ENCODE data around the gene RASA3. TPM values are rescaled to one million over a fixed set of nuclear protein-coding genes. Genes with fewer than 3 reads are reported as not detected.

RASA3 gene
- total and polyA plus RNA-seq, 2 of the 8 experiments (the other 6 are each of a cell fraction or from before 2014, with no cell fraction given) = 7.5 to 21.9 TPM

DNA sequence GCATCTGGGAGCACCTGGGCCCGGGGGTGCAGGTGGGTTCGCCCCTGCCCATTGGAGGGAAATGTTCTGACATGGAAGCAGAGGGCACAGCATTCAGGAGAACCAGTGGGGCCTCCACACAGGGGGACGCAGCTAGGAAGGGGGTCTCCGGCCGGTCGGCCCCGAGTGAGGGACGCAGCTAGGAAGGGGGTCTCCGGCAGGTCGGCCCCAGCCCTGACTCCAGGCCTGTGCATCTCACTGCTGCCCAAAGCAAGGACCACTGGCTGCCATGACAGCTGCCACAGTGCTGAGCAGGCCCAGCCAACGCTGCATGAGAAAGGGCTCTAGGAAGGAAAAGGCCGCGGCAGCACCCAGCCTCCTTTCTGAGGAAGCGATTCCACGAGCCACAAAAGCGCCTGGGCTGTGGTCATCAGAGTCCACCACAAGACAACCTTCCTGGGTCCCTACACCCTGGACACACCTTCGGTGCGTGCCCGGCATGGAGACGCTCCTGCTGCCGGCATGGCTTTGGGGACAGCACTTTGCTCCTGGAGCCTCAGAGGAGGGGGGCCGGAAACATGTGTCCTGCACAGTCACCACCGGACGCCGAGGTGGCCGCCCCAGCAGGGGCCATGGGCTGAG is 9.7 kb downstream of the RASA3 start:
- peaks cover 0 to 8% of the 10 kb centered on the region in 2 experiments for H4K20me1 ChIP-seq (replicated peaks in 1 of 2; ENCODE audit: control insufficient read depth in 1 of 2, insufficient read depth in 2 of 2, low read length in 2 of 2)
- no peak overlapping the region for H3K23ac ChIP-seq (ENCODE audit: insufficient read length)
- H2AFZ ChIP-seq (ENCODE audit: low read length) = no peak overlapping the region
- no peaks in the 10 kb centered on the region for H3K27me3 ChIP-seq (replicated peaks in 1 of 4; ENCODE audit: control insufficient read depth in 3 of 4, extremely low read depth in 1 of 4, insufficient read depth in 3 of 4, low read length in 3 of 4)
- 0 out of 2 replicates have a peak overlapping the region, but pooled peaks have one; percentile 27 for H2BK12ac ChIP-seq (ENCODE audit: low read depth, low read length)
- H3K9ac ChIP-seq (replicated peaks in 1 of 4; ENCODE audit: extremely low read depth in 1 of 4, low read depth in 3 of 4, low read length in 3 of 4) = no peak overlapping the region
- H3K4ac ChIP-seq (replicated peaks; ENCODE audit: insufficient read length, low read depth, low read length) = no peak overlapping the region
- H2BK20ac ChIP-seq (ENCODE audit: low read length) = no peak overlapping the region
- H3K4me1 ChIP-seq (replicated peaks in 1 of 4; ENCODE audit: control insufficient read depth in 3 of 4, insufficient read depth in 4 of 4, low read length in 3 of 4) = peaks cover 7 to 17% (median 11%) of the 10 kb centered on the region in 4 experiments
- no peak overlapping the region; the same call in none of the 2 replicates for H3K18ac ChIP-seq (ENCODE audit: extremely low read depth, low read length)
- ChIA-PET POLR2A (ENCODE audit: partially characterized antibody) (interaction anchor here (1.5 kb wide), 1 partner anchor 11 kb away, joined by 5 read pairs; no protein-coding TSS in a partner anchor), CTCF (ENCODE audit: partially characterized antibody) (interaction anchor here (0.6 to 1.8 kb wide), 3 partner anchors 10 to 24 kb away, joined by 3 to 5 read pairs (median 3); no protein-coding TSS in a partner anchor)
- H2BK15ac ChIP-seq (ENCODE audit: low read length) = no peak overlapping the region
- no peaks in the 10 kb centered on the region for H3K9me3 ChIP-seq (ENCODE audit: insufficient read depth in 2 of 2, low read depth in 1 of 2, low read length in 1 of 2)
- DNase-seq (ENCODE audit: low read depth in 1 of 2, low spot score in 2 of 2) = no peak
- H4K5ac ChIP-seq (ENCODE audit: insufficient read length, low read depth, low read length) = no peak overlapping the region
- H3K23me2 ChIP-seq (ENCODE audit: low read depth, low read length) = 0 out of 2 replicates have a peak, but pooled peaks cover 2% of the 10 kb centered on the region
- no peak overlapping the region for H2BK120ac ChIP-seq (replicated peaks; ENCODE audit: low read depth, low read length)
- no peak overlapping the region for H3K4me3 ChIP-seq (ENCODE audit: extremely low read depth in 1 of 4, insufficient read depth in 2 of 4, low read depth in 3 of 4, low read length in 4 of 4)
- no peak overlapping the region for H3K4me2 ChIP-seq (ENCODE audit: insufficient read depth in 1 of 2, low read depth in 2 of 2, low read length in 2 of 2)
- no peak overlapping the region for H3K14ac ChIP-seq (ENCODE audit: insufficient read length)
- 89% methylated on average over 21 of the region's 26 CpGs; no CpG with 5 or more reads in 1 of the 2 experiments for WGBS, 2 experiments (ENCODE audit: extremely low coverage in 1 of 2, insufficient coverage in 1 of 2, insufficient read length in 1 of 2, insufficient replicate concordance in 2 of 2, low coverage in 1 of 2, low lambda C conversion rate in 2 of 2, missing lambda C conversion rate in 1 of 2)
- no peak overlapping the region for H2AK5ac ChIP-seq (ENCODE audit: low read depth, low read length)
- H3K36me3 ChIP-seq (ENCODE audit: control insufficient read depth in 2 of 4, insufficient read depth in 4 of 4, low read length in 3 of 4) = no peaks in the 10 kb centered on the region
- FAIRE-seq = no peak
- H4K8ac ChIP-seq (ENCODE audit: extremely low read depth, insufficient read depth, low read length) = no peak overlapping the region
- peaks cover 0 to 36% of the 10 kb centered on the region in 2 experiments; a peak in 3 of 4 replicates for H3K79me2 ChIP-seq (ENCODE audit: control insufficient read depth in 1 of 2, insufficient read depth in 2 of 2, low read length in 2 of 2)
- H4K91ac ChIP-seq (replicated peaks; ENCODE audit: insufficient read length, low read length) = peak overlapping the region; percentile 42
- H3K27ac ChIP-seq (ENCODE audit: low read depth, low read length) = no peak overlapping the region
- H3K79me1 ChIP-seq (ENCODE audit: low read depth, low read length) = peaks cover 13% of the 10 kb centered on the region
- 0 out of 2 replicates have a peak overlapping the region, but pooled peaks have one; percentile 24 for H2BK5ac ChIP-seq (ENCODE audit: low read depth, low read length)
- no peak for TF ChIP-seq BCL11A (IDR thresholded peaks at IDR 0.05; ENCODE audit: low read depth in 2 of 2, low read length in 2 of 2)
- TF ChIP-seq, protein P1, sequence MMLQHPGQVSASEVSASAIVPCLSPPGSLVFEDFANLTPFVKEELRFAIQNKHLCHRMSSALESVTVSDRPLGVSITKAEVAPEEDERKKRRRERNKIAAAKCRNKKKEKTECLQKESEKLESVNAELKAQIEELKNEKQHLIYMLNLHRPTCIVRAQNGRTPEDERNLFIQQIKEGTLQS (IDR thresholded peaks at IDR 0.05; ENCODE audit: insufficient read depth, low read depth, low read length) = no peak
- TF ChIP-seq TCF12 (IDR thresholded peaks at IDR 0.05; ENCODE audit: low read depth, low read length) = no peak
- TF ChIP-seq TEAD4 (IDR thresholded peaks at IDR 0.05; ENCODE audit: low read depth, low read length) = no peak
- TF ChIP-seq SIN3A (conservative IDR thresholded peaks at IDR 0.05 in 1 of 2, IDR thresholded peaks at IDR 0.05 in 1 of 2; ENCODE audit: low read depth in 1 of 2, low read length in 2 of 2) = no peak
- no peak for TF ChIP-seq SIX5 (IDR thresholded peaks at IDR 0.05; ENCODE audit: low read depth, low read length)
- H3K56ac ChIP-seq (replicated peaks; ENCODE audit: insufficient read length, low read depth, low read length) = no peak overlapping the region
